HG02610 (cell line): ENCODE results near the gene GOLIM4.
"Not testable (repeated sequence)": the region's sequence is repeated elsewhere in the genome, so short reads cannot be mapped to it uniquely, and the experiment has no call there.

Source experiments
- ATAC-seq: cut with Tn5 transposase; IDR thresholded peaks from one replicate; pipeline ENCODE4 v1.9.1; 2021; ENCODE audit warnings: mild to moderate bottlenecking, moderate library complexity; ENCODE audit not compliant: unreplicated experiment

The GOLIM4 gene

GRCh38 chr3:168048414-168049330 lies 47.1 kb downstream of the GOLIM4 start:
- no peak for ATAC-seq

- ATAC-seq = no peak
These were observed 47.8 kb downstream of the GOLIM4 start for GRCh38 chr3:168047936-168048335.

- peak; percentile 69 for ATAC-seq
These were observed 48.4 kb downstream of the GOLIM4 start for GRCh38 chr3:168047190-168047795.

GRCh38 chr3:168044049-168044448 lies 51.7 kb downstream of the GOLIM4 start:
- no peak for ATAC-seq

- ATAC-seq = peak; percentile 78
These were observed 55.0 kb downstream of the GOLIM4 start for GRCh38 chr3:168040607-168041208.

- no peak for ATAC-seq
These were observed 58.7 kb downstream of the GOLIM4 start for GRCh38 chr3:168037020-168037419.

- ATAC-seq = no peak
These were observed 59.1 kb downstream of the GOLIM4 start for GRCh38 chr3:168036619-168037018.

- ATAC-seq = no peak
These were observed 61.4 kb downstream of the GOLIM4 start for GRCh38 chr3:168034152-168034928.

- no peak for ATAC-seq
These were observed 65.1 kb downstream of the GOLIM4 start for GRCh38 chr3:168030577-168030976.

- ATAC-seq = no peak
These were observed 66.0 kb downstream of the GOLIM4 start for GRCh38 chr3:168029705-168030104.

- ATAC-seq = no peak
These were observed 67.6 kb downstream of the GOLIM4 start for GRCh38 chr3:168028086-168028485.

GRCh38 chr3:168026764-168027163 lies 69.0 kb downstream of the GOLIM4 start:
- ATAC-seq = no peak

GRCh38 chr3:168025076-168025475 lies 70.6 kb downstream of the GOLIM4 start:
- ATAC-seq = no peak

GRCh38 chr3:168024537-168024941 lies 71.2 kb downstream of the GOLIM4 start:
- ATAC-seq = peak; percentile 93

GRCh38 chr3:168021737-168022450 lies 73.8 kb downstream of the GOLIM4 start:
- ATAC-seq = no peak

- not testable (repeated sequence) for ATAC-seq
These were observed 84.4 kb downstream of the GOLIM4 start for GRCh38 chr3:168011280-168011679.

- no peak for ATAC-seq
These were observed 89.1 kb downstream of the GOLIM4 start for GRCh38 chr3:168006584-168006983.

GRCh38 chr3:168003911-168004310 lies 91.8 kb downstream of the GOLIM4 start:
- no peak for ATAC-seq

- ATAC-seq = no peak
These were observed 92.8 kb downstream of the GOLIM4 start for GRCh38 chr3:168002786-168003368.

GRCh38 chr3:168001244-168001643 lies 94.5 kb downstream of the GOLIM4 start:
- ATAC-seq = peak; percentile 64
